ENCODE measurements around the gene DGKD.

Gene DGKD

DNA sequence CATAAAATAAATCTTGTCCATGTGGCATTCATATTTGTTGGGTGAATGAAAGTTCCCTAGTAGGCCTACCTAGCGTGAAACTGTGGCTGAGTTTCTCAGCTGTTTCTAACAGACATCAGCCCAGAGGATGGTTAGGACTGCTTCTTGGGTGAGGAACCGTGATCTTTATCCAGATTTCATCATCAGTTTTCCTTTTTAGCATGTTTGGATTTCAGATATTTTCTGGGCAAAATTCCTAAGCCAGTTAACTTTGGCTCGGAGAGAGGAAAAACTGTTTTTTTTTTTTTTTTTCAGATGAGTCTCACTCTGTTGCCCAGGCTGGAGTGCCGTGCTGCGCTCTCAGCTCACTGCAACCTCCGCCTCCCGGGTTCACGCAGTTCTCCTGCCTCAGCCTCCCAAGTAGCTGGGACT lies 53.5 kb downstream of the DGKD start:
- no peak for DNase-seq (ENCODE audit: low read depth, low spot score)
- no peak overlapping the region for H3K27ac ChIP-seq

DNA sequence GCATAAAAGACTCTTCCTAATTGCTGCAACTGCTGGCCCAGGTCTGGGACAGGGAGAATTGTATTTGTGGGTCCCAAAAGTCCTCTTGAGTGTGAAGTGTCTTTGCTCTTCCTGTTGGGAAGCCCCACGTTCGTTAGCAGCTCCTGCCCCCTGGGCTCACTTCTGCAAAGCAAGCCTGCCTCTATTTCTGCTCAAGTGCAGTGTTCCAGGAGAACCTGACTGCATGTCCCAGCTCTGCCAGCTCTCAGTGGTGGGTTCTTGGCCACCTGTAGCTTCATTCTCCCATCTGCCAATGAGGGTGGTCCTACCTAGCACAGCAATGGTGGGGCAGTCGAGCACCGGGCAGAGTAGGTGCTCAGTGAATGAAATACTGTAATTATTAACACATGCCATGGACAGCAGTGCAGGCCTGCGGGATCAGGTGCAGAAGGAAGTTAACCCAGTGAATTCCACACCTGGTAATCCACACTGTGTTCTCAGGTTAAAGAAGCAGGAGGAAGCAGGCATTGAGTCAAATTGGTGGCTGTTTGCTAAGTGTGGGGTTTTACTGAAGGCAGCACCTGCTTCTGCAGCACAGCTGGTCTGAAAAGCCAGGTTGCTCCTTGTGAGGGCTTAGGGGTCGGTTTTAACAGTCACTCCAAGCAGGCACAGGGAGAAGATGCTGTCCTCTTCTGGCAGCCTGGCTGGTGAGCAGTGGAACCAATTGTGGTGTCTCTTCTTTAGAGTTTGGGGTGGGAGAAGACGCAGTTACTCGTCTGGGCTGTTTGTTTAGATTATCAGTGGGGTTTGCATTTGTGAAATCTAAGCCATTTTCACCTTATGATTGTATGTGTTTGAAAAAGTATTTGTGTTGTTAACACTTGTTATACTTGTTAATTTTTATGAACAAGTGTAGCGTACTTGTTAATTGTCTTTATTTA lies 54.3 kb downstream of the DGKD start:
- DNase-seq (ENCODE audit: low read depth, low spot score), result no peak
- no peak overlapping the region for H3K27ac ChIP-seq

DNA sequence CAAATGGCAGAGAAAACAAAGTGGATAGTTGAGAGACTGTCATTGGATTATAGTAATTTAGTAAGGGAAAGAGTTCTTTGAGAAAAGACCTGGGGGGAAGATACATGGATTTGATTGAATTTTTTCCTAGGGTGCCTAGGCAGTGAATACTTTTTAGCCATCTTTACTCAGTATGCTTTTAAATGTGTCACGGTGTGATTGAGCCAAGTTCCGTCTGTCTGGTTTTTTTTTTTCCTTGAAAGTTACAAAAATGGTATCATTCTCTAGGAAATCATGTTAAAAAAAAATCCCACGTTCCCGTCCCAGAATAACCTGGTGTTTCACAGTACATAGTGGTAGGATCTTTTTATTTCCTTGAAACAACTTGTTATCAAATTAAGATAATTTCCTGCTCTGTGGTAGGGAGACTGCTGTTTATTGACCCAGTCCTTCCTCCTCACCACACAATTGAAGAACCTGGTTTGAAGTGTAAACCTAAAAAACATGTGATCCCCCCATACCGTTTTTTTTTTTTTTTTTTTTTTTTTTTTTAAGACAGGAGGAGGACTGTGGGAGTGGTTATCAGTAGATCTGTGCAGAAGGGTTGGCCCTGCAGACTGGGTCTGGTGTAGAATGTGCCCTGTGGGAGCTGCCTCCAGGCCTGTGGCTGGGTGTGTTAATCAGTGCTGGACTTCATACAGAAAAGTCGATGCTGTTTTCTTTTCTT lies 55.1 kb downstream of the DGKD start:
- DNase-seq (ENCODE audit: low read depth, low spot score), result no peak
- no peak overlapping the region for H3K27ac ChIP-seq

DNA sequence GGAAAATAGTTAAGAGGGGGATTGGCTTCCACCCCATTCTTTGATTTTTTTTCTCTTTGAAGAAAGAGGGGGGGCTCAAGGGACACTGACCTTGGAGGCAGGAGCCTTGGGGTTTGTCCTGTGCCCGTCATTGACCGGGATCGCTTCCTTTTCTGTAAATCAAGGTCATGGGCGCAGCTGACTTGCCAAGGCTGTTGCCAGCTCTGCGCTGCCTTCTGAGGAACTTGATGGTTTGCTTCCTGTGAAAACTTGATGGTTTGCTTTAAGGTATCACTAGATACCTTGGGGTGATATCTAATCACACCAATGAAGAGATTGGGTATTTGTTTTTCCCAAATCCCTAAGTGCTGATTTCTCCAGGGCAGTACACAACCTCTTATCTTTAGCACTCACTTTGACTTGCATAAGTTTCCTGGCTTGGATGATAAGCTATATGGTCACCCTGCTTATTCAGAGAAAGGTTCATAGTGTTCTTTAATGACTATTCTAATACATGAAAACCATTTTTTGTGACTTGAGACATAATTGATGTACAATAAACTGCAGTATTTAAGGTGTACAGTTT lies 56.0 kb downstream of the DGKD start:
- no peak overlapping the region for H3K27ac ChIP-seq
- no peak for DNase-seq (ENCODE audit: low read depth, low spot score)

DNA sequence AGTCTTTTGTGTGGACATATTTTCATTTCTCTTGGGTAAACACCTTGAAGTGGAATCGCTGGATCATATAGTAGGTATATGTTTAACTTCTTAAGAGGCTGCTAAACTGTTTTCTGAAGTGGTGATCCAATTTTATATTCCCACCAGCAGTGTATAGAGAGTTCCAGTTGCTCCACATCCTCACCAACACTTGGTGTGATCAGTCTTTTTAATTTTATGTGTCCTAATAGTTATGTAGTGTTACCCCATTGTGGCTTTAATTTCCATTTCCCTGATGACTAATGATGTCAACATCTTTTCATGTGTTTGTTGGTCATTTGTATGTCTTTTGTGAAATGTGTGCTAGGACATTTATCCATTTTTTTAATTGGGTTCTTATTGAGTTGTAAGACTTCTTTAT lies 56.9 kb downstream of the DGKD start:
- H3K27ac ChIP-seq, result no peak overlapping the region
- no peak for DNase-seq (ENCODE audit: low read depth, low spot score)

DNA sequence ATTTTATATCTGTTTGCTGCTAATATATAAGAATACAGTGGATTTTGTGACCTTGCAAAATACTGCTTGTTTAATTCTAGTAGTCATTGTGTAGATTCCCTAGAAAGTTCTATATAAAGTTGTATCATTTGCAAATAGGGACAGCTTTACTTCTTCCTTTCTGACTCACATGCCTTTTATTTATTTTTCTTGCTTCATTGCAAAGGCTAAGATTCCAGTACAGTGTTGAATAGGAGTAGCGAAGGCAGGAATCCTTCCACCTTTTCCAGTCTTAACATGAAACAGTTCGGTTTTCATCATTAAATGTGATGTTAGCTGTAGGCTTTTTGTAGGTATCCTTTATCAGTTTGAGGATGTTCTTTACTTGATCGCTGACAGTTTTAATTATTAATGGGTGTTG lies 58.1 kb downstream of the DGKD start:
- H3K27ac ChIP-seq, result peak overlapping the region; percentile 61
- no peak for DNase-seq (ENCODE audit: low read depth, low spot score)

DNA sequence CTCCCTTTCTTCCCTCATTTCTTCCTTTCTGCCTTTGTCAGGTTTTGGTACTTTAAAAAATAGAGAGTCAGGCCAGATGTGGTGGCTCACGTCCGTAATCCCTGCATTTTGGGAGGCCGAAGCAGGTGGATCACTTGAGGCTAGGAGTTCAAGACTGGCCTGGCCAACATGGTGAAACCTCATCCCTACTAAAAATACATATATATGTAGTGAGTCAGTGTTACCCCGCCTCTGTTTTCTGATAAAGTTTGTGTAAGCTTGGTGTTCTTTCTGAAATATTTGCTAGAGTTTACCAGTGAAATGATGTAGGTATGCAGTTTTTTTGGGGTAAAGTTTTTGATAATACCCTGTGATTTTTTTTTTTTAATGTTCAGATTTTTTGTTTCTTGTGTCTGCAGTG lies 58.8 kb downstream of the DGKD start:
- no peak for DNase-seq (ENCODE audit: low read depth, low spot score)
- peak overlapping the region; percentile 61 for H3K27ac ChIP-seq

DNA sequence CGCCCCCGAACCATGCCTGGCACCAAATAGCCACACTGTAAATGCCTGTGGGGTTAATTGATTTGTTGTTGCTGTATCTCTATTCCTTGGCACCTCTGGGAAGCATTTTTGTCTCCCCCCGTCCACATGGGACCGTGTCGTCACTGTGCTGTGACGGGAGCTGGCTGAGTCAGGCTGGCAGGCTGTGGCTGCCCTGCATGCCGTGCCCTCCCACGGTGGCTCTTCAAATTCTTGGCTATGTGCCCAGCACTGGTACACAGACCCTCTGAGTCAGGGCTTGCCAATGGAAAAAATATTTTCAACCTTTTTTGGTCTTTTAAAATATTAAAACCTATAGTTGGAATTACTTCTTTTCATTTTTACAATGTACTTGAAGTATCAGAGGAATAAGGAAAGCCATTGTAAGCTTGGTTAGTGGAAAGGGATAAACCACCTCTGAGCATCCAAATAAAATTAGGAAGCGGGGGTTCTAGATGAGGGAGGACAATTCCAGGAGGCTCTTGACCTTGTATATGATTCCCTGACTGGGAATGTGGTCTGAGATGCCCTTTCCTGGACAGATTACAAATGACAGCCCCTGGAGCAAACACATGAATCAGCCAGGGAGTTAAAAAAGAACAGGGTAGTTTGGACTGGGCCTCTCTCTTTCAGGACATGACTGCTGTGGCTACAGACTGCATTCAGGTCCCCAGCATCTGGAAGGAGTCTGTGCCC lies 59.4 kb downstream of the DGKD start:
- DNase-seq (ENCODE audit: low read depth, low spot score), result peak; percentile 49
- H3K27ac ChIP-seq, result peak overlapping the region; percentile 61

DNA sequence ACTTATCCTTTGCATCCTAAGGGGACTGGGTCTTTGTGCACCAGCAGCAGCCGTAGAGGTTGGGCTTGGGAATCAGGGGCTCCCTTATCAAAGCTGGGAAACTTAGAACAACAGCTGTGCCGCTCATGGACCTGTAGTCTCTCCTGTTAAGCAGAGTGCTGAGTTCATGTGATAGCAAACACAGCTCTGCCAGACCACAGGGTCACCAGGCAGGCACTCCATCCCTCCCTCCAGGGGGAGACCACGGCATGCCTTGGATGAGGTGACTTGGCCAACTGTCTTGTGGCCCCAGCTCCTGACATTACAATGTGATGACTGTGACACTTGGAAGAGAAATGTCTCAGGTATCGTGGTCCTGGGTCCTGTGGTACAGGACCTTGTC lies 60.0 kb downstream of the DGKD start:
- H3K27ac ChIP-seq, result peak overlapping the region; percentile 61
- no peak for DNase-seq (ENCODE audit: low read depth, low spot score)

DNA sequence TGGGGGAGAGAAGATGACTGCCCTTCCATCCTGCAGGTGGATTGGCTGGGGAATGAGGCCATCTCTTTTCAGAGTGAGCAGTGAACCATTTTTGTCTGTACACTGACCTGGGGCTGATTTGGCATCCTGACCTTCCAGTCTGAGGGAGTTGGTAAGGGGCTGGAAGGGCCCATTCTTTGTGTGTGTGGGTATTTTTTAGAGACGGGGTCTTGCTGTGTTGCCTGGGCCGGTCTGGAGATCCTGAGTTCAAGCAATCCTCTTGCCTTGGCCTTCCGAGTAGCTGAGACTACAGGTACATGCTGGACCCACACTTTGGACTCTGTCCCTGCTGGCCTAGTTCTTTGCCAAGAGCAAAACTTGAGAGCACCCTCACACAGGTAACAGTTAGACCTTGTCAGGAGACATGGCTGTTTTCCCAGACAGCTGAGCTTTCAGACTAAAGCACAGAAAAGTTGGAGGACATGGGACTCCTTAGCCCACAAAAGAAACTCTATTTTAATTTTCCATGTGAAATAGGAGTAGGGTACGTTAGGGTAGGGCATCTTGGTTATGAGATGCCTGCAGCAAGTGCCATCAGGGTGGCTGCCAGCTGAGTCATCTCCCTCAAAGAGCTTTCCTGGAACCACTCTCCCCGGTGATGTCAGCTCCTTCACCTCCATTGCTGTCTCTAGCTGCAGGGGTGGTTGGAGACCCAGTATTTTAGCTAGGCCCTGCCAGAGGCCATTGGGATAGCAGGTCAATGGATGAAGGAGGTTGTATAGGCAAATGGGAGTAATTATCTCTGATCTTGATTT lies 60.7 kb downstream of the DGKD start:
- H3K27ac ChIP-seq, result peak overlapping the region; percentile 17
- no peak for DNase-seq (ENCODE audit: low read depth, low spot score)

DNA sequence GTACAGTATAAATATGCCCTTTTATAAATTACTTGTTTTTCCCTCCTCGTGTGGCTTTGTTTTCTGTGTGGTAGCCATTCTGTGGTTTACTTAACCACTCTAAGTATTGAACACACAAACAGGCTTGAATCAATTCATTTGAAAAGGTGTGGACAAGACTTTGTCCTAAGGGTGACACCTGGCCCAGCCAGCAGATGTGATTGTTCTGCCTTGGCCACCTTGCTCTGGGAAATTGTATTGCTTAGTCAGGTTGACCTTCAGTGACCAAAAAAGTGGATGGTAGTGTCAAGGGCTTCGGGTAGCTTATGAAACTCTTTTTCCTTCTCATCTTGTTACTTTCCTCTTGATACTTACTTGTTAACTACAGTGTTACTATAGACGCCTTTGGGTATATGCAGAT lies 61.9 kb downstream of the DGKD start:
- no peak for DNase-seq (ENCODE audit: low read depth, low spot score)
- no peak overlapping the region for H3K27ac ChIP-seq

DNA sequence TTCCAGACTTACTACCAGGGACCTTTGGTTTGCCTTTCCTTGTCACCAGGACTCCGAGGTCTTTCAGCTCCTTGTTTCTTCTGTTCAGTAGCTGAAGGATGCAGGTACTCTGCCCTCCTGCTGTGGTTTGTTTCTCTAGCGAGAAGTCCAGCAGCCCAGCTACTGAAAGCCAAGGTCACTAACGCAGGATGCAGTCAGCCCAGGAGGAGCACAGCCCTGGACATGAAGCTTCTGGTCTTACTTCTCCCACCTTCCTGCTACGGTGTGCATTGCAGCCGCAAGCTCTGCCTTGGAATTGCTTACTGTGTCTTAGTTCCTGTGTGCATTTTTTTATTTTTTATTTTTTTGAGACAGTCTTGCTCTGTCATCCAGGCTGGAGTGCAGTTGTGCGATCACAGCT lies 62.4 kb downstream of the DGKD start:
- no peak overlapping the region for H3K27ac ChIP-seq
- DNase-seq (ENCODE audit: low read depth, low spot score), result no peak

DNA sequence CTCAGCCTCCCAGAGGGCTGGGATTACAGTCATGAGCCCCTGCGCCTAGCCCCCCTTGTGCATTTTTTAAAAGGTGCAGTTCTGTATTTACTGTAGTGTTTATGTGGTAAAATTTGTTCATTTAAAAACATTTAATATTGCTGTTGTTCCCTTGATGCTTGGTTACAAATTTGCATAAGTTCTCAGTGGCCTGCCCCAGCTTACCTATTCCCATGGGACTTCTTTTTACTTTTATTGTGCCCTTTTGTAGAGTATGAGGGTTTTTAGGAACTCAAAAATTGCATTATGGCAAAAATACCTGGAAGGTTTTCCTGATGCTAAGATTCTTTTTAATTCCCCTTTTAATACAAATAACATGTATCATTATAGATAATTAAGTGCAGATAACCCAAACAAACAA lies 63.0 kb downstream of the DGKD start:
- DNase-seq (ENCODE audit: low read depth, low spot score), result no peak
- H3K27ac ChIP-seq, result no peak overlapping the region

DNA sequence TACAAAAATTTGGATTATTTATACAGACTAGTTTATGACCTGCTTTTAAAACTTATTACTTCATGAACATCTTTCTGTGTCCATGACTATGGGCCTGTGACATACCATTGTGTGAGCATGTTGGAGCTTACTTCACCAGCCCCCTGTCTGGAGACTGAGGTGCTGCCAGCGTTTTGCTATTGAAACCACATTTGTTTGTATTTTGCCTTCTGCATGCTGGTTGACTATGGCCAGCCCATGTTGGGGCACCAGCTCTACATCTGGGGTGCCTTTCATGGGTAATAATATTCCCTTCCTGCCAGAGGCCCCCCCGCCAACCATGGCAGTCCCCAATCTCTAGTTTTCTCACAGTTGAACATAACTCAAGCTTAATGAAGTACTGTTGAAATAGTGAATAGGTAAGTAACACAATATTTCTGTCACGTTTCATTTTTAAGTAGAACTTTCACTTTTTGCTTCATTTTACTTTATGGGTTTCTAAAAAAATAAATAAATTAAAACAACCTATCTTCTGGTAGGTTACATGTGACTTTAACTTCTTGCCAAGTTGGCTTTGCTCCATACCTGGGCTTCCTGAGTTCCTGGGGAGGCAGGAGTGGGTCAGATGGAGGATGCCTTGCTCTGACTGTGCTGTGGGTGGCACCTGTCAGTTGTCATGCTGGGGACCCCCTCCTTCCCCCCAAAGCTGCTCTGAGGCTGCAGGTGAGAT lies 63.9 kb downstream of the DGKD start:
- no peak for DNase-seq (ENCODE audit: low read depth, low spot score)
- H3K27ac ChIP-seq, result no peak overlapping the region

DNA sequence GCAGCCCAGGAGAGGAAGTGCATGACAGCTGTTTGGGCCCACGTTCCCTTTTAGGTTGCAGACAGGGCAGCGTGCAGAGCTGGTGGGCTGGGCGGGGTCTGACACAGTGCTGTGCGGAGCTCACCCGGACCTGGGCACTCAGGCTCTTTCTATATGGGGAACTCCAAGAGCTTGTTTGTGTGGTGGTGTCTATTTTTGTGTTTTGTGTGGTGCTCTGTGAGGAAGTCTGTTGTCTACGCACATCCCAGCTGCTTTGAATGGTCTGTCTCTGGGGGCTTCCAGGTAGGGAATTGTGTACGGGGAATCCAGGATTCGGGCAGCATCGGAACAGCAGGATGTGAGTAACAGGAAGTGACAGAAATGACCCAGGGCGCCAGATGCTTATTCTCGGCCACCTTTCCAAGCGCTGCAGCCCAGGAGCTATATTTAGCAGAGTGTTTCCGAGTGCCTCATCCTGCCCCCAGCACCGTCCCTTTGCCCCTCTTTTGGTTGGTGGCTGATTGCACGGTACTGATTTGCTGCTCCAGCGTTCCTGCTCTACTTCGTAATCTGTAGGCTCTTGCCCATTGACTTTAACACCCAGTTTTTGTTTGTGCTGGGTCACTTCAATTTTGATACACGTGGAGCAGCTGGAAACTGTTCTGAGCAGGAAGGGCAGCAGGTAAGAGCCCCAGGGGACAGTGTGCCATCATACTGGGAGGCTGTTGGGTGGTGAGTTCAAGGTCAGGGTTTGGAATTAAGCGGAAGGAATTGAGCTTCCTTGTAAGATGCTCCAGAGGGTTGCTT lies 64.7 kb downstream of the DGKD start:
- no peak for DNase-seq (ENCODE audit: low read depth, low spot score)
- H3K27ac ChIP-seq, result no peak overlapping the region

DNA sequence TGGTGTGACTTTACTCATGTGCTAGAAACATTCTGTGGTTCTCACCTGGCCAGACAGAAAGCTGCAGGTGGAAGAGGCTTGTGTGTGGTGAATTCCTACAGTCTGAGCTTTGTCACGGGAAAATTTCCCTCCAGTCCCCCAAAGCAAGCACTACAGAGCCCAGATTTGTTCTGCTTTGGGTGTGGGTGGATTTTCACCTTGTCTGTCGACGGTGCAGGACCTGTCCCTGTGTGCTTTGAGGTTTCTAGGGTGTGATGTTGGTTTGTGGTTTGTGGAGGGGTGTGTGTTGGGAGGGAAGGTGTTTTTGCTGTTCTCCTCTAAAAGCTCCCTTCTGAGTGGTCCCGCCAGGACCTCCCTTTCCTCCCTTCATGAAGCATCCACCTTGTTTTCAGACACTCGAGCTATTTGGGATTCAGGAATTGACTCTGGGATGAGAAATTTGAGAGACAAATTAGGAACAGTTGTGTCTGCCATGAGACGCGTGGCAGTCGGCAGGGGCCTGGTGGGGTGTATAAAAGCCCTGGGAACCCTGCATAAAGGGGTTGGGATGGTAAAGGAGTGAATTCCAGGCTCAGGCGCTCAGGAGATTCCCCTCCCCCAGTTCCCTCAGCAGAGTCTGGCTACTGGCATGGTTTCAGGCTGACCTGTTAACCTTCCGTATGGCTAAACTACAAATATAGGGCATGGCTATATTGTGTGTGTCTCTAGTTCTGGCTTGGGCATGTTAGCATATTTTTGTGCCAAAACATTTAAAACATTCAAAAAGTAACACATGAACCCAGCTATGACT lies 65.5 kb downstream of the DGKD start:
- no peak for DNase-seq (ENCODE audit: low read depth, low spot score)
- no peak overlapping the region for H3K27ac ChIP-seq

DNA sequence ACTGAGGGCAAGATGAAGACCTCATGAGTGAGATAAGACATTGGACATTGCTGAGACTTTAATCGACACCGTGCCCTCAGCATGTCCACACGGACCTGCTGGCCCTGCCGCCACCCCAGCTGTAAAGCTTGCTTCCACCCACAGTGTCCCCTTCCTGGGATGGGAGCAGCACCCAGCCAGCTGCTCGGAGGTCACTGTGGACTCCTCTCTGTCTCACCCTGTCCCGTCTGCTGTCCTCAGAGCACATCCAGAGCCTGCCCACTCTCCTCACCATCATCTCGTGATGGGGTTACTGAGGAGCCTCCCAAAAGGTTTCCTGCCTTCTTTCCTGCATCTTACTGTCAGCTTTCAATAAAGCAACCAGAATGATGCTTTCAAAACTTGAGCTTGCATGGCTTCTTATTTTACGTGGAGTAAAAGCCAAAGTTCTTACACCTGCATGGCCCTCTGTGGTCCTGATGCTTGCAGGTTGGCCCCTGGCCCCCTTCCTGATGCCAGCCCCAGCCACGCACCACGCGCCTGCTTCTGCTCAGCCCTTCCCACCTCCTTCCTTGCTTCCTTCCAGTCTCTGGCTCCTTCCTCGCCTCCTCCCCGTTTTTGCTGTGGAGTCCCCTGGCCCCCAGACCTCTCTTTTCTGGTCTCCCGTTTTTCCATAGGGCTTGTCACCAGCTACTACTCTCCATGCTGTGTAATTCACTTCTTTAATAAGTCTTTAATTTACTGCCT lies 67.0 kb downstream of the DGKD start:
- DNase-seq (ENCODE audit: low read depth, low spot score), result no peak

More for the DNA sequence above, 67.0 kb downstream of the DGKD start:
- H3K27ac ChIP-seq, result peak overlapping the region; percentile 28
